CD4-positive, alpha-beta memory T cell (primary cell): ENCODE data around the gene LSR. TPM values are rescaled to one million over a fixed set of nuclear protein-coding genes. Genes with fewer than 3 reads are reported as not detected.

ENCODE experiments used
- CTCF ChIA-PET: fragments of 350-600 bp; sonication (Branson Sonifier 250); formaldehyde crosslinking; loops from one replicate; lab custom pipeline; 2021; ENCODE audit warnings: inconsistent platforms; ENCODE audit not compliant: partially characterized antibody; lab: Charles Lee
- POLR2A ChIA-PET: fragments of 350-600 bp; sonication (Branson Sonifier 250); formaldehyde crosslinking; loops from one replicate; lab custom pipeline; 2021; ENCODE audit not compliant: partially characterized antibody; lab: Charles Lee
- DNase-seq, 5 donors: peaks; one replicate each; pipeline versions ENCODE4 v3.0.0 to v3.0.0-alpha.2; 2020 to 2022; ENCODE audit warnings: mixed read lengths in 1 of 5
- H3K27ac ChIP-seq: one replicate; pipeline ENCODE4 v1.7.0; 2013; ENCODE audit warnings: low read depth, low read length
- H3K27me3 ChIP-seq: 2 replicates; pipeline ENCODE4 v1.7.0; 2013; ENCODE audit warnings: mild to moderate bottlenecking, low read length, moderate library complexity; ENCODE audit not compliant: insufficient read depth
- H3K36me3 ChIP-seq: 2 replicates; pipeline ENCODE4 v1.7.0; 2013; ENCODE audit warnings: mild to moderate bottlenecking, low read length, moderate library complexity; ENCODE audit not compliant: insufficient read depth
- H3K4me1 ChIP-seq: 2 replicates; pipeline ENCODE4 v1.7.0; 2013; ENCODE audit warnings: mild to moderate bottlenecking, low read length, moderate library complexity; ENCODE audit not compliant: insufficient read depth
- H3K4me3 ChIP-seq, 2 donors: one replicate each; pipeline ENCODE4 v1.7.0; 2013; ENCODE audit warnings: low read length in 2 of 2, mild to moderate bottlenecking in 1 of 2
- H3K9me3 ChIP-seq, 2 donors: one replicate each; pipeline ENCODE4 v1.7.0; 2013; ENCODE audit warnings: low read length in 2 of 2, control low read depth in 1 of 2; ENCODE audit not compliant: control insufficient read depth in 1 of 2
- H3K27ac Mint-ChIP-seq, 7 donors: one replicate each; pipeline ENCODE4 v1.8.0; 2020 to 2021; ENCODE audit warnings: mixed read lengths in 7 of 7, mild to moderate bottlenecking in 6 of 7, inconsistent platforms in 3 of 7, moderate library complexity in 3 of 7
- H3K27me3 Mint-ChIP-seq, 2 donors: one replicate each; pipeline ENCODE4 v1.8.0; 2020 to 2021; ENCODE audit warnings: mixed read lengths in 2 of 2
- H3K36me3 Mint-ChIP-seq, 2 donors: one replicate each; pipeline ENCODE4 v1.8.0; 2020 to 2021; ENCODE audit warnings: mixed read lengths in 2 of 2, inconsistent platforms in 1 of 2, mild to moderate bottlenecking in 1 of 2
- H3K4me1 Mint-ChIP-seq, 4 donors: one replicate each; pipeline ENCODE4 v1.8.0; 2020 to 2021; ENCODE audit warnings: mixed read lengths in 4 of 4, mild to moderate bottlenecking in 1 of 4
- H3K4me3 Mint-ChIP-seq, 8 donors: one replicate each; pipeline ENCODE4 v1.8.0; 2020 to 2021; ENCODE audit warnings: mixed read lengths in 8 of 8, mild to moderate bottlenecking in 7 of 8, moderate library complexity in 6 of 8, inconsistent platforms in 3 of 8
- H3K9me3 Mint-ChIP-seq, 8 donors: one replicate each; pipeline ENCODE4 v1.8.0; 2020 to 2021; ENCODE audit warnings: mixed read lengths in 8 of 8, mild to moderate bottlenecking in 5 of 8, inconsistent platforms in 3 of 8, moderate library complexity in 1 of 8
- intact Hi-C: fragments of 100-400 bp; cut with micrococcal nuclease; formaldehyde crosslinking; loops from one replicate; pipeline ENCODE4 v1.15.1; 2023
- polyA plus RNA-seq, 2 donors: library from polyadenylated mRNA; unstranded; fragments of 300-500 nt; fragmentation: Illumina TruSeq; gene quantifications; one replicate each; pipeline ENCODE4 v1.2.3, GENCODE V29; 2021
- total RNA-seq, 2 experiments: library from RNA; stranded (reverse); gene quantifications; one replicate each; pipeline ENCODE4 v1.2.3, GENCODE V29; 2021

Gene LSR
- total and polyA plus RNA-seq, 4 experiments from 2014 or later: 45.8 to 91.6 (median 62.5) TPM

GRCh38 chr19:35223862-35224505, 24.8 kb upstream of the LSR start:
- Mint-ChIP-seq H3K27me3 (no peaks in the 10 kb centered on the region), H3K4me3 (no peak overlapping the region), H3K9me3 (peaks cover 0 to 5% (median under 1%) of the 10 kb centered on the region in 8 donors), H3K4me1 (peaks cover 9 to 50% (median 31%) of the 10 kb centered on the region in 4 donors), H3K36me3 (no peaks in the 10 kb centered on the region), H3K27ac (peak overlapping the region in 3 of 7 donors; percentile 41 to 71 (median 56))
- no peak overlapping the region for H3K27ac ChIP-seq
- ChIA-PET CTCF (interaction anchor here (2.2 kb wide), 1 partner anchor 11 kb away, joined by 15 read pairs; no protein-coding TSS in a partner anchor), POLR2A (interaction anchor here (1.0 to 6.7 kb wide), 6 partner anchors 8 to 71 kb away, joined by 3 to 40 read pairs (median 6); no protein-coding TSS in a partner anchor)
- H3K4me3 ChIP-seq: no peak overlapping the region
- intact Hi-C loops: no loop called here
- no peaks in the 10 kb centered on the region for H3K27me3 ChIP-seq
- peaks cover 48% of the 10 kb centered on the region for H3K4me1 ChIP-seq
- no peaks in the 10 kb centered on the region for H3K9me3 ChIP-seq
- no peaks in the 10 kb centered on the region for H3K36me3 ChIP-seq
- no peak for DNase-seq

GRCh38 chr19:35224681-35225571, 23.9 kb upstream of the LSR start:
- POLR2A ChIA-PET: interaction anchor here (1.2 to 6.7 kb wide), 4 partner anchors 9 to 15 kb away, joined by 3 to 40 read pairs (median 10); no protein-coding TSS in a partner anchor
- Histone ChIP-seq H3K27ac (no peak overlapping the region), H3K9me3 (no peaks in the 10 kb centered on the region), H3K36me3 (no peaks in the 10 kb centered on the region), H3K4me3 (no peak overlapping the region), H3K27me3 (no peaks in the 10 kb centered on the region), H3K4me1 (peaks cover 44% of the 10 kb centered on the region)
- peak overlapping the region in 2 of 7 donors; percentile 32 to 35 for H3K27ac Mint-ChIP-seq
- CTCF ChIA-PET: interaction anchor here (0.9 kb wide), 1 partner anchor 270 kb away, joined by 3 read pairs; no protein-coding TSS in a partner anchor
- DNase-seq: no peak
- no peak overlapping the region for H3K4me3 Mint-ChIP-seq
- H3K36me3 Mint-ChIP-seq: no peaks in the 10 kb centered on the region
- intact Hi-C loops: no loop called here
- H3K27me3 Mint-ChIP-seq: no peaks in the 10 kb centered on the region
- H3K4me1 Mint-ChIP-seq: peaks cover 6 to 45% (median 26%) of the 10 kb centered on the region in 4 donors
- peaks cover 0 to 5% (median 0%) of the 10 kb centered on the region in 8 donors for H3K9me3 Mint-ChIP-seq

GRCh38 chr19:35225951-35226350, 22.9 kb upstream of the LSR start:
- no peak for DNase-seq
- no peaks in the 10 kb centered on the region for H3K27me3 ChIP-seq
- peaks cover 2 to 45% (median 20%) of the 10 kb centered on the region in 4 donors for H3K4me1 Mint-ChIP-seq
- H3K27ac Mint-ChIP-seq: peak overlapping the region in 2 of 7 donors; percentile 46 to 64
- H3K27me3 Mint-ChIP-seq: no peaks in the 10 kb centered on the region
- H3K4me3 Mint-ChIP-seq: peak overlapping the region in 2 of 8 donors; percentile 35 to 53
- H3K9me3 Mint-ChIP-seq: peaks cover 0 to 2% (median 0%) of the 10 kb centered on the region in 8 donors
- H3K36me3 ChIP-seq: no peaks in the 10 kb centered on the region
- H3K27ac ChIP-seq: no peak overlapping the region
- intact Hi-C loops: no loop called here
- H3K9me3 ChIP-seq: no peaks in the 10 kb centered on the region
- ChIA-PET POLR2A (interaction anchor here (0.7 to 6.7 kb wide), 4 partner anchors 11 to 14 kb away, joined by 3 to 40 read pairs (median 3); no protein-coding TSS in a partner anchor), CTCF (interaction anchor here (0.9 kb wide), 1 partner anchor 269 kb away, joined by 3 read pairs; no protein-coding TSS in a partner anchor)
- no peak overlapping the region for H3K4me3 ChIP-seq
- H3K36me3 Mint-ChIP-seq: no peaks in the 10 kb centered on the region
- peaks cover 34% of the 10 kb centered on the region for H3K4me1 ChIP-seq

GRCh38 chr19:35226748-35227147, 22.1 kb upstream of the LSR start:
- POLR2A ChIA-PET: interaction anchor here (0.6 to 1.2 kb wide), 4 partner anchors 10 to 39 kb away, joined by 3 to 4 read pairs (median 4); no protein-coding TSS in a partner anchor
- CTCF ChIA-PET: no interaction called here
- Histone ChIP-seq H3K9me3 (no peaks in the 10 kb centered on the region), H3K4me3 (no peak overlapping the region), H3K27me3 (no peaks in the 10 kb centered on the region), H3K27ac (no peak overlapping the region), H3K4me1 (peaks cover 27% of the 10 kb centered on the region), H3K36me3 (no peaks in the 10 kb centered on the region)
- H3K36me3 Mint-ChIP-seq: no peaks in the 10 kb centered on the region
- H3K27me3 Mint-ChIP-seq: no peaks in the 10 kb centered on the region
- peaks cover 2 to 40% (median 19%) of the 10 kb centered on the region in 4 donors for H3K4me1 Mint-ChIP-seq
- peak overlapping the region in 3 of 7 donors; percentile 2 to 74 (median 51) for H3K27ac Mint-ChIP-seq
- intact Hi-C loops: no loop called here
- H3K4me3 Mint-ChIP-seq: no peak overlapping the region
- DNase-seq: no peak
- peaks cover 0 to 2% (median 0%) of the 10 kb centered on the region in 8 donors for H3K9me3 Mint-ChIP-seq

GRCh38 chr19:35228177-35228930, 20.4 kb upstream of the LSR start, which contains the start of gene FAM187B:
FAM187B (minus strand) TSS chr19:35228739; CDS start chr19:35228680, 59 bp downstream.
- H3K4me1 ChIP-seq: peaks cover 16% of the 10 kb centered on the region
- H3K9me3 Mint-ChIP-seq: peaks cover 0 to 3% (median 0%) of the 10 kb centered on the region in 8 donors
- POLR2A ChIA-PET: interaction anchor here (0.9 to 1.6 kb wide), 3 partner anchors 12 to 86 kb away, joined by 3 to 5 read pairs (median 4); no protein-coding TSS in a partner anchor
- no peaks in the 10 kb centered on the region for H3K36me3 ChIP-seq
- DNase-seq: no peak
- peaks cover 2 to 25% (median 10%) of the 10 kb centered on the region in 4 donors for H3K4me1 Mint-ChIP-seq
- H3K27ac Mint-ChIP-seq: peak within 1 kb of the TSS in 2 of 7 donors; percentile 31 to 47
- no peak within 1 kb of the TSS for H3K4me3 ChIP-seq
- H3K4me3 Mint-ChIP-seq: no peak within 1 kb of the TSS
- intact Hi-C loops: no loop called here
- no peaks in the 10 kb centered on the region for H3K9me3 ChIP-seq
- no peaks in the 10 kb centered on the region for H3K27me3 Mint-ChIP-seq
- H3K27me3 ChIP-seq: no peaks in the 10 kb centered on the region
- CTCF ChIA-PET: interaction anchor here (0.7 kb wide), 1 partner anchor 120 kb away, joined by 3 read pairs; no protein-coding TSS in a partner anchor
- no peak within 1 kb of the TSS for H3K27ac ChIP-seq
- no peaks in the 10 kb centered on the region for H3K36me3 Mint-ChIP-seq

- Histone ChIP-seq H3K27me3 (no peaks in the 10 kb centered on the region), H3K36me3 (no peaks in the 10 kb centered on the region), H3K4me1 (peaks cover 10% of the 10 kb centered on the region), H3K4me3 (no peak overlapping the region), H3K27ac (no peak overlapping the region), H3K9me3 (no peaks in the 10 kb centered on the region)
- H3K27me3 Mint-ChIP-seq: no peaks in the 10 kb centered on the region
- peaks cover 2 to 16% (median 10%) of the 10 kb centered on the region in 4 donors for H3K4me1 Mint-ChIP-seq
- POLR2A ChIA-PET: no interaction called here
- no peaks in the 10 kb centered on the region for H3K36me3 Mint-ChIP-seq
- CTCF ChIA-PET: no interaction called here
- H3K4me3 Mint-ChIP-seq: no peak overlapping the region
- intact Hi-C loops: no loop called here
- DNase-seq: no peak
- no peak overlapping the region for H3K27ac Mint-ChIP-seq
- H3K9me3 Mint-ChIP-seq: peaks cover 0 to 5% (median 0%) of the 10 kb centered on the region in 8 donors
These were observed 19.2 kb upstream of the LSR start for GRCh38 chr19:35229601-35230000.
